Measurements from ENCODE around the gene CNTN5.

The CNTN5 gene

DNA sequence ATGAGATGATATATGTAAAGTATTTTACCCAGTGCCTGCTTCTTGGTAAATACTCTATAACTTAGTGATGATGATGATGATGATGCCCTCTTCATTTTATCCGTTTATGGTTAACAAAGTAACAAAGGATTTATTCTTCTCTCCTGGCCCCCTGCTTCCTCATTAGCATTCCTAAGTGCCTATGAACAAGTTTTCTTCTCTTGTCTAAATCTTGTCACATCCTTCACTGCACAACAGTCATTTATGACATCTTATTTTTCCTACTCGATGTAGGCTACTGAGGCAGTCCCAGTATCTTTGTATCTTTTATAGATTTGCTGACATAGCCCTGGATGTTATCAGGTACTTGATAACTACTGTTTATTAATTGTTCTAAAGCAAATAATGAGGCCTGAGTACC, 911.9 kb downstream of the CNTN5 start:
- no peak for DNase-seq (ENCODE audit: low read depth)

GRCh38 chr11:99934008-99934407, 913.3 kb downstream of the CNTN5 start:
- DNase-seq (ENCODE audit: low read depth), result no peak

GRCh38 chr11:99937330-99937729, 916.6 kb downstream of the CNTN5 start:
- DNase-seq (ENCODE audit: low read depth), result no peak

- DNase-seq (ENCODE audit: low read depth), result no peak
Measured at GRCh38 chr11:99952816-99953215, 932.1 kb downstream of the CNTN5 start.

DNA sequence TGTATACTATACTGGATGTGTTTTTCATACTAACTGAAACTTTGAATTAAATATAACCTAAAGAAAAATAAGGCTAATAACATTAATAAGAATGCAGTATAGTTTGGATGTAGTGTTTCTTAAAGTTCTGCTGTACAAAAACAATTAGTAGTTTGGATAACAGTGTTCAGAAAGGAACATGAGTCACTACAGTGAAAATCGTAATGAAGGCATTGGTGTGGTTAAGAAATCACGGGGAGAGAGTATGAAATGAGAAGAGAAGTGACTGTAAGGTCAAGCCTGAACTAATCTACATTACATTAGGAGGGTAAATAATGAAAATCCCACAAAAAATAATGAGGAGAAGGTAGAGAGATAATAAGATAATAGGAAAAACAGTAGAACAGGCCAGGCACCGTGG, 939.8 kb downstream of the CNTN5 start:
- DNase-seq (ENCODE audit: low read depth), result no peak

GRCh38 chr11:99968336-99968735, 947.6 kb downstream of the CNTN5 start:
- DNase-seq (ENCODE audit: low read depth), result no peak

DNA sequence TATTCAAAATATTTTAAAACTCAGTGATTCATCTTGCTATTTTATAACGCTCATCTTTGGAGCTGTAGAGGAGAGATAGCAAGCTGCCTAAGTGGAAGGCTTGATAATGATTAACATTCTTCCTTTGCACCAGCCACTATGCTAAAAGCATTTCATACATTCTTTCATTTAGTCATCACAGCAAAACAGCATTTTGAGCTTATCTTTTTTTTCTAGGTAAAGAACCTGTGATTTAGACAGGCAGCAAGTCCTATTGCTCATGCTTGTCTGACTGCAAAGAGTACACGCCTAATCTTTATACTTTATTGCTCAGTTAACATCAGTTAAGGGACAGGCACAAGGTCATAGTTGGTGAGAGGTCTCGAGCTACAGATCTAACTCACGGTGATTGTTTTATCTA, 953.2 kb downstream of the CNTN5 start:
- no peak for DNase-seq (ENCODE audit: low read depth)

- DNase-seq (ENCODE audit: low read depth), result no peak
Measured at GRCh38 chr11:99979042-99979441, 958.3 kb downstream of the CNTN5 start.

DNA sequence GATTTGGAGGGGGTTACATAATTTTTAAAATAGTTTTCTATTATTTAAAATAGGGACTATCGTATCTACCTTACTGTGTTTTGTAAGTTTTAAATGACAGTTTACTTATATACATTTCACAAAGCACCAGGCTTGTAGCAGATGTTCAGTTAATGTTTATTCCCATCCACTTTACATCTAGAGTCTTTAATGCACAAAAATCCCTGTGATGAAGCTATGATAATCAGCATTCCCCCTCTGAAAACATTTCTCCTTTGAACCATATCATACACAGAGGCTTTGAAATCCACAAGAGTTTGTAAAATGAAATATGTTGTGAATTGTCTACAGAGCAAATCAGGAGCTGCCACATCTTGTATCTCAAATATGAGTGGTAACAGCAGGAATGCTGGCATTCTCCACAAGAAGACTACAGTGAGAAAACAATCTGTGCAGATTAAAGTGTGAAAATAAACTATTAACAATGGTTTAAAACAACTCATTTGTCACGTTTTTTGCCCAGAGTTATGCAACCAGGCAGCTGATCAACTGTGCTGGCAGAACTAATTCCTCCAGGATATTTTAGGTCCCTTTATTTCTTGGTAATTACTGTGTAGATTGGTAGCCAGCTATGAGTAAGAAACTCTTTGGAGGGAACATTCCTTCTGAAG, 967.2 kb downstream of the CNTN5 start:
- DNase-seq (ENCODE audit: low read depth), result no peak

- no peak for DNase-seq (ENCODE audit: low read depth)
Measured at GRCh38 chr11:99988471-99988837, 967.7 kb downstream of the CNTN5 start.

DNA sequence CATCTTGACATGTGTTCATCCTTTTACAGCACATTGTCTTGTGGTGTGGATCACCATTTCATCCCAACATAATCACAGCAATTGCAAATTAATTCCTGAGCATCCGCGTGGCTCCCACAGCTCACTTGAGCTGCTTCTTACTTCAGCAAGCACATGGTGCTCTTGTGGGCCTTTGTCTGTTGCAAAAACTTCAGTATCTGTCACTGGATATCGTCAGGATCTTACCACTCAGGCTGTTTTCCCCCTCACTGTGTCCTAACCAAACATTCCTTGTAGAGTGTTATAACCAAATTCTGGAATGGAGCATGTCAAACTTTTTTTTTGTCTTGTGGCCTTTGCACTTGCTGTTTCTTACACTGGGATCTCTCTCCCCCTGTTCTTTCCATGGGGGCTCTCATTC, 983.2 kb downstream of the CNTN5 start:
- no peak for DNase-seq (ENCODE audit: low read depth)

DNA sequence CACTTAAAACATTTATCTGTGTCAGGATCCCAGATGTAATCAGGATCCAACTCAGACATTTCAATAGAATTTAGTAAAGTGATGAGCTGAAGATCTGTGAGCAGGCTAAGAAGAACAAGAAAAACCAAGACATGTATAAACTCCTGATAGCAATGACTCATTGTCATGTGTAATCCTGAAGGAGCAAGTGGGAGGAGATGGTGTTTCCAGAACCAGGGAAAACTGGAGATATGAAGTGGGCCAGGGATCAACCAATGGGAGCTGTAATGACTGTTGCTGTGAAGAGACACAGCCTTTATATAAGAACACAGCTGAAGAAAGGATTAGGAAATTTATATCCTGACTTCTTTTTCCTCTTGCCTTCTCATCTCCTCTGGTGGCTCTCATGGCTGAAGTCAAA, 983.8 kb downstream of the CNTN5 start:
- DNase-seq (ENCODE audit: low read depth), result no peak

DNA sequence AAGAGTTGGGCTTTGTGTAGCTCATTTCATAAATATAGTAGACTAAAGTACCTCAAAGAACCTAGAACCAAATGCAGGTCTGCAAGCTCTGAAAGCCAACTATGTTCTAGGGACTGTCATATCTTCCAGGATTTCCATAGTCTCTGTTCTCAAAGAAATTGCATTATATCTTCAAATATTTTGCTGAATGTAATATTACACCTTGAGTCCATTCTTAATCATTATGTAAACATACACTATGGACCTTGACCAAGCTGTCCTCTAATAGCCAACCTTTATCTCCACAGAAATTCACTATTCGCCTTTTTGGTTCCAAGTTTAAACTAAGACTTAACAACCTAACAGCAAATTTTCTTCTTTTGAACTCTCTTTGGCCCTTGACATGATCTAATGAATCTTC, 987.7 kb downstream of the CNTN5 start:
- DNase-seq (ENCODE audit: low read depth), result no peak

- DNase-seq (ENCODE audit: low read depth), result no peak
Measured at GRCh38 chr11:100009728-100010127, 989.0 kb downstream of the CNTN5 start.

GRCh38 chr11:100010393-100010792, 989.6 kb downstream of the CNTN5 start:
- no peak for DNase-seq (ENCODE audit: low read depth)

DNA sequence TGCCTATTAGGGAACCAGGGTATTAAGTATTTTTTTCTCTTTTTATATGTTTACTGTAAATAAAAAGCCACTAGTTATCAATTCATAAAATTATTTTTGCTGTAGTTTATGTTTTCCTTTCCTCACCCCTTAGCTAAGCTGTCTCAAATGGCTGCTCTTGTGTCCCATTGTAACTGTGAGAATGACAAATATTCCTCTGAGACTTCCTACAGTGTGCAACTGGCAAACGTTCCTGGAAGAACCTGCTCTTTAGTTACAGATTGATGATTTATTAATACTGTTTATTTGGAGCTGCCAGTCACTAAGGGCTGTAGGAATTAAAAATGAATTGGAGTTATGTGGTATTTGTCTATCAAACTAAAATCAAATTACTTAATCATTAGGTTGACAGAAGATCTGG, 990.9 kb downstream of the CNTN5 start:
- no peak for DNase-seq (ENCODE audit: low read depth)

DNA sequence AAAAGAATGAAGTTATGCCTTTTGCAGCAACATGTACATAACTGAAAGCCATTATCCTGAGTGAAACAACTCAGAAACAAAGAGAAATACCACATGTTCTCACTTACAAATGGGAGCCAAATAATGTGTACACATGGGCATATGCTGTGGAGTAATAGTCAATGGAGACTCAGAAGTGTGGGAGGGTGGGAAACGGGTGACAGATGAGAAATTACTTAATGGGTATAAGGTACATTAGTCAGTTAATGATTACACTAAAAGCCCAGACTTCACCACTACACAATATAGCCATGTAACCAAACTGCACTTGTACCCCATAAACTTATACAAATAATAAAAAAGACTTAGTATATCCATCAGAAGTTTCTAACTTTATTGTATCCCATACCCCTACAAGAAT, 992.3 kb downstream of the CNTN5 start:
- DNase-seq (ENCODE audit: low read depth), result no peak

- DNase-seq (ENCODE audit: low read depth), result no peak
Measured at GRCh38 chr11:100031973-100032372, 1011.2 kb downstream of the CNTN5 start.

DNA sequence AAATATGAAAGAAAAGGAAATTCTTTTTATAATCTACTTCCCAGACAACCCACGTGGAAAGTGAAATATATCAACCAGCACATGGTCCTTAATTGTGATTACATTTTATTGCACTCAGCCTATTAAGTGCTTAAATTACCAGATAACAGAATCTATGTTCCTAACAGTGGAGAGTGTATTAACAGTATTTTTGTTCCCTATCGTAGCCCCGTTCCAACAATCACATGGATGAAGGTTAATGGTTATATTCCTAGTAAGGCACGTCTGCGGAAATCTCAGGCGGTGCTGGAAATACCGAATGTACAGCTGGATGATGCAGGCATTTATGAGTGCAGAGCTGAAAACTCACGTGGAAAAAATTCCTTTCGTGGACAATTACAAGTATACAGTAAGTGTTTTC, 1040.3 kb downstream of the CNTN5 start:
- DNase-seq (ENCODE audit: low read depth), result no peak

- DNase-seq (ENCODE audit: low read depth), result no peak
Measured at GRCh38 chr11:100066399-100066798, 1045.7 kb downstream of the CNTN5 start.

GRCh38 chr11:100068116-100068515, 1047.4 kb downstream of the CNTN5 start:
- no peak for DNase-seq (ENCODE audit: low read depth)

GRCh38 chr11:100072131-100072530, 1051.4 kb downstream of the CNTN5 start:
- DNase-seq (ENCODE audit: low read depth), result no peak

GRCh38 chr11:100080381-100080780, 1059.6 kb downstream of the CNTN5 start:
- no peak for DNase-seq (ENCODE audit: low read depth)

- no peak for DNase-seq (ENCODE audit: low read depth)
Measured at GRCh38 chr11:100080821-100081220, 1060.1 kb downstream of the CNTN5 start.

GRCh38 chr11:100093698-100094097, 1072.9 kb downstream of the CNTN5 start:
- DNase-seq (ENCODE audit: low read depth), result no peak

Data from stimulated activated CD8-positive, alpha-beta memory T cell treated with anti-CD3 and anti-CD28 coated beads, Interleukin-4, amount 100 ng/mL, for 24 hours (primary cell).